H9 (cell line): ENCODE measurements around the gene SIRPB1. TPM values are rescaled to one million over a fixed set of nuclear protein-coding genes. Genes with fewer than 3 reads are reported as not detected.
"Not testable (repeated sequence)": the region's sequence is repeated elsewhere in the genome, so short reads cannot be mapped to it uniquely, and the experiment has no call there.

ENCODE experiments used
- DNase-seq: peaks from one replicate; pipeline ENCODE4 v3.0.0-alpha.2; 2017
- H2AFZ ChIP-seq: one replicate; pipeline ENCODE4 v1.6.1; 2013; ENCODE audit warnings: mild to moderate bottlenecking, low read length, control low read depth, moderate library complexity
- H2AK5ac ChIP-seq: 2 replicates; pipeline ENCODE4 v1.6.1; 2013; ENCODE audit warnings: low read length, control low read depth, mixed read lengths; ENCODE audit not compliant: insufficient read length
- H2BK120ac ChIP-seq: one replicate; pipeline ENCODE4 v1.6.1; 2013; ENCODE audit warnings: low read depth, mild to moderate bottlenecking, low read length, control low read depth, inconsistent platforms; ENCODE audit not compliant: poor library complexity, severe bottlenecking
- H2BK12ac ChIP-seq: 2 replicates; pipeline ENCODE4 v1.6.1; 2013; ENCODE audit warnings: low read length, control low read depth, mixed read lengths, low read depth; ENCODE audit not compliant: insufficient read length
- H2BK15ac ChIP-seq: 2 replicates; pipeline ENCODE4 v1.6.1; 2013; ENCODE audit warnings: low read depth, low read length, control low read depth
- H2BK20ac ChIP-seq: one replicate; pipeline ENCODE4 v1.6.1; 2013; ENCODE audit warnings: low read depth, mild to moderate bottlenecking, low read length, control low read depth, inconsistent platforms; ENCODE audit not compliant: poor library complexity, severe bottlenecking
- H2BK5ac ChIP-seq: 2 replicates; pipeline ENCODE4 v1.6.1; 2013; ENCODE audit warnings: low read length, control low read depth, mixed read lengths; ENCODE audit not compliant: insufficient read length
- H3K14ac ChIP-seq: 2 replicates; pipeline ENCODE4 v1.6.1; 2013; ENCODE audit warnings: low read length, control low read depth; ENCODE audit not compliant: insufficient read depth
- H3K18ac ChIP-seq: 2 replicates; pipeline ENCODE4 v1.6.1; 2013; ENCODE audit warnings: low read depth, mild to moderate bottlenecking, mixed read lengths, low read length, control low read depth; ENCODE audit not compliant: insufficient read length
- H3K23ac ChIP-seq: 2 replicates; pipeline ENCODE4 v1.6.1; 2013; ENCODE audit warnings: low read length, control low read depth, mixed read lengths, low read depth; ENCODE audit not compliant: insufficient read length
- H3K23me2 ChIP-seq: 2 replicates; pipeline ENCODE4 v1.6.1; 2013; ENCODE audit warnings: low read depth, mild to moderate bottlenecking, mixed read lengths, low read length, control low read depth; ENCODE audit not compliant: insufficient read length, poor library complexity, severe bottlenecking
- H3K27ac ChIP-seq: 2 replicates; pipeline ENCODE4 v1.5.1; 2013; ENCODE audit warnings: low read length, control low read depth, mixed read lengths, low read depth; ENCODE audit not compliant: insufficient read length
- H3K27me3 ChIP-seq: 2 replicates; pipeline ENCODE4 v1.6.1; 2013; ENCODE audit warnings: low read length, control low read depth, inconsistent platforms; ENCODE audit not compliant: insufficient read depth
- H3K4ac ChIP-seq: 2 replicates; pipeline ENCODE4 v1.6.1; 2013; ENCODE audit warnings: low read depth, mild to moderate bottlenecking, control low read depth, inconsistent platforms, low read length, moderate library complexity
- H3K4me1 ChIP-seq: 2 replicates; pipeline ENCODE4 v1.6.1; 2013; ENCODE audit warnings: low read length, control low read depth, inconsistent platforms; ENCODE audit not compliant: insufficient read depth
- H3K4me2 ChIP-seq: 2 replicates; pipeline ENCODE4 v1.6.1; 2013; ENCODE audit warnings: low read length, control low read depth, mixed read lengths; ENCODE audit not compliant: insufficient read length, insufficient read depth
- H3K56ac ChIP-seq: 2 replicates; pipeline ENCODE4 v1.6.1; 2013; ENCODE audit warnings: low read depth, mild to moderate bottlenecking, mixed read lengths, low read length, control low read depth; ENCODE audit not compliant: insufficient read length
- H3K79me1 ChIP-seq: 2 replicates; pipeline ENCODE4 v1.6.1; 2013; ENCODE audit warnings: low read depth, mild to moderate bottlenecking, moderate library complexity, low read length, control low read depth, inconsistent platforms; ENCODE audit not compliant: insufficient read depth, poor library complexity, severe bottlenecking
- H3K79me2 ChIP-seq: 2 replicates; pipeline ENCODE4 v1.6.1; 2013; ENCODE audit warnings: low read length, control low read depth, inconsistent platforms; ENCODE audit not compliant: insufficient read depth
- H3K9ac ChIP-seq: 2 replicates; pipeline ENCODE4 v1.6.1; 2013; ENCODE audit warnings: low read length, control low read depth, mixed read lengths; ENCODE audit not compliant: insufficient read length; ENCODE audit errors: extremely low read depth
- H3K9me3 ChIP-seq: one replicate; pipeline ENCODE4 v1.6.1; 2013; ENCODE audit warnings: low read depth, low read length, inconsistent platforms; ENCODE audit not compliant: control insufficient read depth
- H3T11ph ChIP-seq: one replicate; pipeline ENCODE4 v1.6.1; 2013; ENCODE audit warnings: mild to moderate bottlenecking, low read length, control low read depth, inconsistent platforms
- H4K20me1 ChIP-seq: one replicate; pipeline ENCODE4 v1.6.1; 2013; ENCODE audit not compliant: control insufficient read depth, insufficient read length, insufficient read depth
- H4K5ac ChIP-seq: 2 replicates; pipeline ENCODE4 v1.6.1; 2013; ENCODE audit warnings: low read depth, mild to moderate bottlenecking, mixed read lengths, low read length, control low read depth; ENCODE audit not compliant: insufficient read length
- H4K8ac ChIP-seq: replicated peaks from 2 replicates; pipeline ENCODE4 v1.6.1; 2013; ENCODE audit warnings: low read length, control low read depth, mixed read lengths, low read depth; ENCODE audit not compliant: insufficient read length
- H4K91ac ChIP-seq: 2 replicates; pipeline ENCODE4 v1.6.1; 2013; ENCODE audit warnings: low read depth, mild to moderate bottlenecking, moderate library complexity, mixed read lengths, low read length, control low read depth; ENCODE audit not compliant: insufficient read length
- H3K27ac Mint-ChIP-seq, 3 experiments: 2 replicates in 2 of 3; 3 replicates in 1 of 3; pipeline ENCODE4 v1.8.0; 2020 to 2021; ENCODE audit warnings: mixed read lengths in 3 of 3, mild to moderate bottlenecking in 1 of 3, moderate library complexity in 1 of 3
- H3K27me3 Mint-ChIP-seq: 2 replicates; pipeline ENCODE4 v1.8.0; 2021; ENCODE audit warnings: low read depth, mild to moderate bottlenecking, moderate library complexity, mixed read lengths
- H3K36me3 Mint-ChIP-seq, 3 experiments: 2 replicates in 2 of 3; 3 replicates in 1 of 3; pipeline ENCODE4 v1.8.0; 2020 to 2021; ENCODE audit warnings: low read depth in 3 of 3, mixed read lengths in 3 of 3; ENCODE audit not compliant: insufficient read depth in 1 of 3
- H3K4me1 Mint-ChIP-seq, 2 experiments: 2 replicates each; pipeline ENCODE4 v1.8.0; 2020; ENCODE audit warnings: mixed read lengths in 2 of 2
- H3K4me3 Mint-ChIP-seq, 2 experiments: 2 replicates in 1 of 2; 3 replicates in 1 of 2; pipeline ENCODE4 v1.8.0; 2020 to 2021; ENCODE audit warnings: mild to moderate bottlenecking in 2 of 2, mixed read lengths in 2 of 2, moderate library complexity in 1 of 2
- H3K9me3 Mint-ChIP-seq, 2 experiments: 2 replicates in 1 of 2; 3 replicates in 1 of 2; pipeline ENCODE4 v1.8.0; 2020; ENCODE audit warnings: mild to moderate bottlenecking in 2 of 2, mixed read lengths in 2 of 2, moderate library complexity in 1 of 2
- WGBS: extraction: QIAGEN DNeasy Blood & Tissue Kit; methylation state at CpG from one replicate; pipeline ENCODE4 v1.1.7; 2013; ENCODE audit warnings: missing lambda C conversion rate, low lambda C conversion rate, mixed read lengths; ENCODE audit not compliant: insufficient read length; ENCODE audit errors: extremely low coverage; 5-methylcytosine and 5-hydroxymethylcytosine counted together
- total RNA-seq: library from RNA; stranded (reverse); gene quantifications from 2 replicates; pipeline ENCODE4 v1.2.1, GENCODE V29; 2021

Gene SIRPB1
- total RNA-seq, 1 experiment from 2014 or later = 1.0 TPM

DNA sequence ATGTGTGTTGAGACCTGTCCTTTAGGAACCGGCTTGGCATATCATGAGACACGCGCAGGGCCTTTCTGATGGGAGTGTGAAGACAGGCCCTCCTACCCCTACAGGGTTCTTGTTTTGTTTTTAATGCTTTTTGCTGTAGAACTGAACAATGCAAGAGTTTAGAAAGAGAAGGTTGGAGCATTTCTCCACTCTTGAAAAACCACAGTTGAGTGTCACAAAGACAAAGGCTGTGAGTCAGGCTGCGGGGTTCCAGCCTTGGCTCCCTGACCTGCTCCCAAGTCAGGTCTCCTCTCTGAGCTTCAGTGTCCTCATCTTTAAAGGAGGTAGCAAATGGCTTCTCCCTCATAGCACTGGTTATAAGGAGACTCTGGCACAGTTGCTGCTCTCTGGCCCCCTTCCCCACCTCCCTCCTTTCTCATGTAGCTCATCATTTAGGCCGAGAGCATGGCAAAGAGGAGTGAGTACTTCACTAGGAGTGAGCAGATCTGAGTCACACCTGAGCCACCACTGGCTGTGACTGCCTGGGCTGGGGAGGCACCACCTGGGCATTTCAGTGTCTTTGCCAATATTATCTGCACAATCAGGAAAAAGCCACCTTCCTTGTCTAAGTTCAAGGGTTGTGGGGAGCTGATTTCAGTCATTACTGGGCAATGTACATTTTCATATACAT, 11.0 kb downstream of the SIRPB1 start:
- not testable (repeated sequence) for H3K9me3 Mint-ChIP-seq, H3K79me1 ChIP-seq

More for the DNA sequence above, 11.0 kb downstream of the SIRPB1 start:
- not testable (repeated sequence) for H3K23me2 ChIP-seq, H3K79me2 ChIP-seq, H3K27ac ChIP-seq, H4K91ac ChIP-seq, H3K9me3 ChIP-seq, H3K4me1 ChIP-seq, H3K4ac ChIP-seq, H4K5ac ChIP-seq, H3K56ac ChIP-seq, H4K20me1 ChIP-seq, H3K27me3 ChIP-seq, H3K18ac ChIP-seq, H2AK5ac ChIP-seq, H4K8ac ChIP-seq, H3K36me3 Mint-ChIP-seq, H2BK5ac ChIP-seq, H2BK20ac ChIP-seq, H3K4me2 ChIP-seq, DNase-seq, H3K27ac Mint-ChIP-seq, H3K23ac ChIP-seq, H3K4me1 Mint-ChIP-seq, H2AFZ ChIP-seq, H2BK12ac ChIP-seq, H2BK15ac ChIP-seq, H3K27me3 Mint-ChIP-seq, H3T11ph ChIP-seq, H3K14ac ChIP-seq, H3K4me3 Mint-ChIP-seq, H3K9ac ChIP-seq, H2BK120ac ChIP-seq
- WGBS = no CpG with 5 or more reads among the region's 5 CpGs
